ENCODE results near the gene NAT9.

NAT9 gene

DNA sequence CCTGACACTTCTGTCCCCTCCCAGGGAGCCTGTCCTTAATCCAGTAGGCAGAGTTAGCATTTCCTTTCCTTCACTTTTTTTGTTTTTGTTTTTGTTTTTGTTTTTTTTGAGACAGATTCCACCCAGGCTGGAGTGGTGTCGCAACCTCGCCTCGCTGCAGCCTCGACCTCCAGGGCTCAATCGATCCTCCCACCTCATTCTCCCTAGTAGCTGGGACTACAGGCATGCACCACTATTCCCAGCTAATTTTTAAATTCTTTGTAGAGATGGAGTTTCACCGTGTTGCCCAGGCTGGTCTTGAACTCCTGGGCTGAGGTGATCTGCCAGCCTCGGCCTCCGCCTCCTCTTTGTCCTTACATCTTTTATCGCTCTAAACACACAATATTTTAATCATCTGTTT, 23.7 kb downstream of the NAT9 start:
- no peak for DNase-seq (ENCODE audit: low spot score)
- H3K27ac ChIP-seq: peak overlapping the region; percentile 81
- ChIA-PET POLR2A (ENCODE audit: low non-redundant PET) (no interaction called here), CTCF (interaction anchor here (0.7 kb wide), 1 partner anchor 111 kb away, joined by 3 read pairs; no protein-coding TSS in a partner anchor)
- TF ChIP-seq, protein P1, sequence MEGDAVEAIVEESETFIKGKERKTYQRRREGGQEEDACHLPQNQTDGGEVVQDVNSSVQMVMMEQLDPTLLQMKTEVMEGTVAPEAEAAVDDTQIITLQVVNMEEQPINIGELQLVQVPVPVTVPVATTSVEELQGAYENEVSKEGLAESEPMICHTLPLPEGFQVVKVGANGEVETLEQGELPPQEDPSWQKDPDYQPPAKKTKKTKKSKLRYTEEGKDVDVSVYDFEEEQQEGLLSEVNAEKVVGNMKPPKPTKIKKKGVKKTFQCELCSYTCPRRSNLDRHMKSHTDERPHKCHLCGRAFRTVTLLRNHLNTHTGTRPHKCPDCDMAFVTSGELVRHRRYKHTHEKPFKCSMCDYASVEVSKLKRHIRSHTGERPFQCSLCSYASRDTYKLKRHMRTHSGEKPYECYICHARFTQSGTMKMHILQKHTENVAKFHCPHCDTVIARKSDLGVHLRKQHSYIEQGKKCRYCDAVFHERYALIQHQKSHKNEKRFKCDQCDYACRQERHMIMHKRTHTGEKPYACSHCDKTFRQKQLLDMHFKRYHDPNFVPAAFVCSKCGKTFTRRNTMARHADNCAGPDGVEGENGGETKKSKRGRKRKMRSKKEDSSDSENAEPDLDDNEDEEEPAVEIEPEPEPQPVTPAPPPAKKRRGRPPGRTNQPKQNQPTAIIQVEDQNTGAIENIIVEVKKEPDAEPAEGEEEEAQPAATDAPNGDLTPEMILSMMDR (conservative IDR thresholded peaks at IDR 0.05; ENCODE audit: low read depth): no peak

DNA sequence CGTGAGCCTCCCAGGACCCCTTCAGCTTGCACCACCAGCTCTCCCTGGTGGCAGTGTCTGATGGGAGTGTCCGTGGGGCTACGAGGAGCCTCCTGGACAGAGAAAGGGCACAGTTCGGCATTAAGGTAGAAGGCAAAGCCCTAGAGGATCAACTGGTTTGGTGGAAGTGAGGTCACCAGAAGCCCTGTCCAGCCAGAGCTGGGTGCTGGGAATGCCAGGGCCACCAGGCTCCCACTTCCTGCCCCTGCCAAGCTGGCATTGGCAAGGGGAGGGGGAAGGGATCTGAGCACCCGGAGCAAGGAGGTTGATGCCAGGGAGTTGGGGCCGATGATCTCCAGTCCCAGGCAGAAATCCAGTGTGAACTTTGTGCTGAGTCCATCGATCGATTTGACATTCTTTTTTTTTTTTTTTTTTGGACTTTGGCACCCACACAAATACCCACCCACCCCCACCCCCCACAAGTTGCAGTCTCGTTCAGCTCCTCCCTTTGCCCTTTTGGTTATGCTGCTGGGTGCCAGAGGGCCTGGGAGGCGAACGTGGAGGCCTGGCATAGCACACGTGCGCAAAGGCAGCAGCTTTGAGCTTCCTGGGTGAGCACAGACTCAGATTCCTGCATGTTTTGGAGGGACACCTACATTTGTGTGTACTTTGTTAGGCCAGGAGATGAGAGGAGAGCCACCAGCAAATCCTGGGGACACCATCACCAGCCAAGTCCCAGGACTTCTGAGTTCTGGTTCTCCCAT, 25.6 kb downstream of the NAT9 start:
- DNase-seq (ENCODE audit: low spot score): no peak
- POLR2A ChIA-PET (ENCODE audit: low non-redundant PET): interaction anchor here (1.1 to 2.1 kb wide), 4 partner anchors 7 to 24 kb away, joined by 6 to 8 read pairs (median 7); no protein-coding TSS in a partner anchor
- H3K27ac ChIP-seq: peak overlapping the region; percentile 81
- TF ChIP-seq, protein P1 (conservative IDR thresholded peaks at IDR 0.05; ENCODE audit: low read depth): no peak
- CTCF ChIA-PET: interaction anchor here (1.9 to 2.2 kb wide), 3 partner anchors 9 to 41 kb away, joined by 10 to 23 read pairs (median 15); no protein-coding TSS in a partner anchor

DNA sequence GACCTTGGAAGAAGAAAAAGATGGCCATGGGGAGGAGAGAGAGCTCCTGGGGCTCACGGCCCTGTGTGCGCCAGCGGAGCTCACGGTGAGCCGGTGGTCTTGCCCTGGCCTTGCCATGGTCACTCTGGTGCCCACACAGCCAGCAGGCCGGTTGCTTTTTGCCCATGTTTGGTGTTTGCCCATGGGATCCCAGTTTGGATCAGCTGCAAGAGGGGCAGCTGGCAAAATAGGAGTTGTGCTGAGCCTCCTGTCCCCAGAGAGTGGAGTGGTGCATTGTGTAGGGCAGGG, 26.2 kb downstream of the NAT9 start:
- peak overlapping the region; percentile 81 for H3K27ac ChIP-seq
- ChIA-PET CTCF (interaction anchor here (0.7 to 2.2 kb wide), 4 partner anchors 9 to 41 kb away, joined by 4 to 23 read pairs (median 12); no protein-coding TSS in a partner anchor), POLR2A (ENCODE audit: low non-redundant PET) (interaction anchor here (1.1 to 2.1 kb wide), 4 partner anchors 8 to 21 kb away, joined by 6 to 8 read pairs (median 8); no protein-coding TSS in a partner anchor)
- TF ChIP-seq, protein P1 (conservative IDR thresholded peaks at IDR 0.05; ENCODE audit: low read depth): no peak
- DNase-seq (ENCODE audit: low spot score): no peak

DNA sequence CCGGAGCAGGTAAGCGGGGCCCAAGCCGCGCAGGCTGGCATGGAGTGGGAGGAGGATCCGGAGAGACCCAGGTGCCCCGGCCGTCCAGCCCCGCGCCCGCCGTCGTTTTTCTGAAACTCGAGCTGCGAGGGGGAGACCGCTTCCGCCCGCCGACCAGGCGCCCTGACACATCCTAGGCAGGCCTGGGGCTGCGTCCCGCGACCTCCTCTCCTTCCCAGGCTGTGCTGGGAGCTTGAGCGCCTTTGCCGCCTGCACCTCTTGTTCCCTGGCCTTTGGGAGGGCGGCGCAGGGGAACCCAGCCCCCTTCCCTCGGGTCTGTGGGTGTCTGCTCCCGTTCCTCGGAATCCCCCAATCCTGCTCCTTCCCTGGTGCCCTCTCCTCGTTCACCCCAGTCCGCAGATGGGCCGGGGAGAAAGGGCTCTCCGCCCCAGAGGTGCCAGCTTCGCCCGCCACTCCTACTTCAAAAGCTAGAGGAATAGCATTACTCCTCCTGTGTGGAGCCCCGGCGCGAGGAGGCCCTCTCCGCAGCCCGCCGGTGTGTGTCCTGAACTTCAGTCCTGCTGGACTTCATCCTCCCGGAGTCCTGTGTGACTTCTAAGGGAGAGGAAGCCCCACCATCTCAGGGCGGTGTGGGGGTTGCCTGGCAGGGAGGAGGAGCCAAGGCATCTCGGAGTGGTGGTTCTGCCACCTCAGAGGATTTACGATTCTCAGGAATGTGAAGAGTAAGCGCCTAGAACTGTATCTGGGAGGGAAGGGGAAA, 26.7 kb downstream of the NAT9 start:
- TF ChIP-seq, protein P1 (conservative IDR thresholded peaks at IDR 0.05; ENCODE audit: low read depth): no peak
- ChIA-PET POLR2A (ENCODE audit: low non-redundant PET) (interaction anchor here (1.1 to 2.1 kb wide), 5 partner anchors 9 to 27 kb away, joined by 6 to 8 read pairs (median 7); partner anchors contain the start of gene NAT9), CTCF (interaction anchor here (0.7 to 2.2 kb wide), 5 partner anchors 10 to 42 kb away, joined by 4 to 23 read pairs (median 10); partner anchors contain the start of gene NAT9)
- peak overlapping the region; percentile 81 for H3K27ac ChIP-seq
- no peak for DNase-seq (ENCODE audit: low spot score)

DNA sequence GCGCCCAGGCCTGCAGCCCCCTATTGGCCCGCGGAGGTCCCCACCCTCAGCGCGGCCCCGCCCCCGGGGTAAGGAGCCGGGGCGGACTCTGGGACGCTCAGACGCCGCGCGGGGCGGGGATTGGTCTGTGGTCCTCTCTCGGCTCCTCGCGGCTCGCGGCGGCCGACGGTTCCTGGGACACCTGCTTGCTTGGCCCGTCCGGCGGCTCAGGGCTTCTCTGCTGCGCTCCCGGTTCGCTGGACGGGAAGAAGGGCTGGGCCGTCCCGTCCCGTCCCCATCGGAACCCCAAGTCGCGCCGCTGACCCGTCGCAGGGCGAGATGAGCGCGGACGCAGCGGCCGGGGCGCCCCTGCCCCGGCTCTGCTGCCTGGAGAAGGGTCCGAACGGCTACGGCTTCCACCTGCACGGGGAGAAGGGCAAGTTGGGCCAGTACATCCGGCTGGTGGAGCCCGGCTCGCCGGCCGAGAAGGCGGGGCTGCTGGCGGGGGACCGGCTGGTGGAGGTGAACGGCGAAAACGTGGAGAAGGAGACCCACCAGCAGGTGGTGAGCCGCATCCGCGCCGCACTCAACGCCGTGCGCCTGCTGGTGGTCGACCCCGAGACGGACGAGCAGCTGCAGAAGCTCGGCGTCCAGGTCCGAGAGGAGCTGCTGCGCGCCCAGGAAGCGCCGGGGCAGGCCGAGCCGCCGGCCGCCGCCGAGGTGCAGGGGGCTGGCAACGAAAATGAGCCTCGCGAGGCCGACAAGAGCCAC, 27.4 kb downstream of the NAT9 start, which contains the start of gene NHERF1:
Gene NHERF1, plus strand, starts transcription at position 100 of the 750 bp plus-strand sequence. Its CDS starts 219 bp downstream, at position 319.
- TF ChIP-seq, protein P1 (conservative IDR thresholded peaks at IDR 0.05; ENCODE audit: low read depth): 0 out of 2 replicates have a peak, but pooled peaks have one; percentile 0
- peak within 1 kb of the TSS; percentile 81 for H3K27ac ChIP-seq
- CTCF ChIA-PET: interaction anchor here (0.7 to 2.2 kb wide), 4 partner anchors 11 to 43 kb away, joined by 4 to 23 read pairs (median 12); partner anchors contain the start of gene NAT9
- DNase-seq (ENCODE audit: low spot score): peak; percentile 96
- POLR2A ChIA-PET (ENCODE audit: low non-redundant PET): interaction anchor here (1.2 to 2.1 kb wide), 5 partner anchors 9 to 28 kb away, joined by 3 to 8 read pairs (median 6); partner anchors contain the start of gene NAT9
